ENCODE data around the gene FLYWCH1. TPM values are rescaled to one million over a fixed set of nuclear protein-coding genes. Genes with fewer than 3 reads are reported as not detected.
A peak's percentile ranks its signal among the peaks of the same experiment; 100 is the strongest.

Gene FLYWCH1
- total and polyA plus RNA-seq, 9 of the 15 experiments (the other 6 are each of a cell fraction or from before 2014, with no cell fraction given): 0.18 to 33.6 (median 11.3) TPM

DNA sequence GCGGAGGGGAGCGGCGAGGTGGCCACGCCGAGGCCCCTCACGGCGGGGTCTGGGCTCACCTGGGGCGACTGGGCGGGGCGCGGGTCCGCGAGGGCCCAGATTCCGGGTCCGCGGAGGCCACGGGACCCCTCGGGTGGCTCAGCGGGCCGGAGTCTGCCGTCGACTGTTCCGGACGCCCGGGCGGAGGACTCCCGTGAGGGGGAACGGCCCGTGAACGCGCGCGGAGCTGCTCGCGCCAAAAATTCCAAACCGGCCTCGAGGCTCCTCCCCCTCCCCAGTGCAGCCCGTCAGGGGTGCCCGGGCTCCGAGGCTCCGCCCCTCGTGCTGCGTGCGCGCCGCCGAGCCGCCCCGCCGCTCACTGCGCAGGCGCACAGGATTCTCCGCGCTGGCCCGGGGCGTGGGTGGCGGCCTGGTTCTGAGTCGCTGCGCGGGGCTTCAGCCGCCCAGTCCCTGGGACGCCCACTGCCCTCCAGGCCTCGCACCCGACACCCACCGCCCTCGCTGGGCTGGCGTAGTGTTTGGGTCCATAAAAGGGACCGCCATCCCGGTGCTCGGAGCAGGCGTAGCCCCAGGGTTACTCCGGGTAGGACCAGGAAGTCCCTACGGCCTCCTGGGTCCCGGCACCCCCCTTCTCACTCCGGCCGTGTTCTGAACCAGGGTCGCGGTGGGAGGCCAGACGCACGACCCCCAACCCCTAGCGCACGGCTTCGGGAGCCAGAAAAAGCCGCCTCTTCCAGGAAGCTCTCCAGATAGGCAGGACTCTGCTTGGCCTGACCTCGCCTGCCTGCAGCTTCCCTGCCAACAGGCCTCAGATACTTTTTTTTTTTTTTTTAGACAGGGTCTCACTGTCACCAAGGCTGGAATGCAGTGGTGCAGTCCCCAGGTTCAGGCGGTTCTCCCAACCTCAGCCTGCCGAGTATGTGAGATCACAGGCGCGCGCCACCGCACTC lies 68.8 kb downstream of the FLYWCH1 start, which contains the start of gene PKMYT1 (continued):
- TF ChIP-seq NUFIP1 (IDR thresholded peaks at IDR 0.05; ENCODE audit: partially characterized antibody) (no peak), TGIF2 (CRISPR knock-in tag; IDR thresholded peaks at IDR 0.05) (no peak), FOXJ3 (CRISPR knock-in tag; IDR thresholded peaks at IDR 0.05) (no peak), ZNF282 (CRISPR knock-in tag; IDR thresholded peaks at IDR 0.05) (0 out of 2 replicates have a peak, but pooled peaks have one; percentile 36), ELF1 (tag; IDR thresholded peaks at IDR 0.05) (no peak), ETV5 (CRISPR knock-in tag; IDR thresholded peaks at IDR 0.05; ENCODE audit: low read depth) (no peak)
- TF ChIP-seq, protein P1, sequence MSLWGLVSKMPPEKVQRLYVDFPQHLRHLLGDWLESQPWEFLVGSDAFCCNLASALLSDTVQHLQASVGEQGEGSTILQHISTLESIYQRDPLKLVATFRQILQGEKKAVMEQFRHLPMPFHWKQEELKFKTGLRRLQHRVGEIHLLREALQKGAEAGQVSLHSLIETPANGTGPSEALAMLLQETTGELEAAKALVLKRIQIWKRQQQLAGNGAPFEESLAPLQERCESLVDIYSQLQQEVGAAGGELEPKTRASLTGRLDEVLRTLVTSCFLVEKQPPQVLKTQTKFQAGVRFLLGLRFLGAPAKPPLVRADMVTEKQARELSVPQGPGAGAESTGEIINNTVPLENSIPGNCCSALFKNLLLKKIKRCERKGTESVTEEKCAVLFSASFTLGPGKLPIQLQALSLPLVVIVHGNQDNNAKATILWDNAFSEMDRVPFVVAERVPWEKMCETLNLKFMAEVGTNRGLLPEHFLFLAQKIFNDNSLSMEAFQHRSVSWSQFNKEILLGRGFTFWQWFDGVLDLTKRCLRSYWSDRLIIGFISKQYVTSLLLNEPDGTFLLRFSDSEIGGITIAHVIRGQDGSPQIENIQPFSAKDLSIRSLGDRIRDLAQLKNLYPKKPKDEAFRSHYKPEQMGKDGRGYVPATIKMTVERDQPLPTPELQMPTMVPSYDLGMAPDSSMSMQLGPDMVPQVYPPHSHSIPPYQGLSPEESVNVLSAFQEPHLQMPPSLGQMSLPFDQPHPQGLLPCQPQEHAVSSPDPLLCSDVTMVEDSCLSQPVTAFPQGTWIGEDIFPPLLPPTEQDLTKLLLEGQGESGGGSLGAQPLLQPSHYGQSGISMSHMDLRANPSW (CRISPR knock-in tag; IDR thresholded peaks at IDR 0.05): no peak
- TF ChIP-seq, protein P2, sequence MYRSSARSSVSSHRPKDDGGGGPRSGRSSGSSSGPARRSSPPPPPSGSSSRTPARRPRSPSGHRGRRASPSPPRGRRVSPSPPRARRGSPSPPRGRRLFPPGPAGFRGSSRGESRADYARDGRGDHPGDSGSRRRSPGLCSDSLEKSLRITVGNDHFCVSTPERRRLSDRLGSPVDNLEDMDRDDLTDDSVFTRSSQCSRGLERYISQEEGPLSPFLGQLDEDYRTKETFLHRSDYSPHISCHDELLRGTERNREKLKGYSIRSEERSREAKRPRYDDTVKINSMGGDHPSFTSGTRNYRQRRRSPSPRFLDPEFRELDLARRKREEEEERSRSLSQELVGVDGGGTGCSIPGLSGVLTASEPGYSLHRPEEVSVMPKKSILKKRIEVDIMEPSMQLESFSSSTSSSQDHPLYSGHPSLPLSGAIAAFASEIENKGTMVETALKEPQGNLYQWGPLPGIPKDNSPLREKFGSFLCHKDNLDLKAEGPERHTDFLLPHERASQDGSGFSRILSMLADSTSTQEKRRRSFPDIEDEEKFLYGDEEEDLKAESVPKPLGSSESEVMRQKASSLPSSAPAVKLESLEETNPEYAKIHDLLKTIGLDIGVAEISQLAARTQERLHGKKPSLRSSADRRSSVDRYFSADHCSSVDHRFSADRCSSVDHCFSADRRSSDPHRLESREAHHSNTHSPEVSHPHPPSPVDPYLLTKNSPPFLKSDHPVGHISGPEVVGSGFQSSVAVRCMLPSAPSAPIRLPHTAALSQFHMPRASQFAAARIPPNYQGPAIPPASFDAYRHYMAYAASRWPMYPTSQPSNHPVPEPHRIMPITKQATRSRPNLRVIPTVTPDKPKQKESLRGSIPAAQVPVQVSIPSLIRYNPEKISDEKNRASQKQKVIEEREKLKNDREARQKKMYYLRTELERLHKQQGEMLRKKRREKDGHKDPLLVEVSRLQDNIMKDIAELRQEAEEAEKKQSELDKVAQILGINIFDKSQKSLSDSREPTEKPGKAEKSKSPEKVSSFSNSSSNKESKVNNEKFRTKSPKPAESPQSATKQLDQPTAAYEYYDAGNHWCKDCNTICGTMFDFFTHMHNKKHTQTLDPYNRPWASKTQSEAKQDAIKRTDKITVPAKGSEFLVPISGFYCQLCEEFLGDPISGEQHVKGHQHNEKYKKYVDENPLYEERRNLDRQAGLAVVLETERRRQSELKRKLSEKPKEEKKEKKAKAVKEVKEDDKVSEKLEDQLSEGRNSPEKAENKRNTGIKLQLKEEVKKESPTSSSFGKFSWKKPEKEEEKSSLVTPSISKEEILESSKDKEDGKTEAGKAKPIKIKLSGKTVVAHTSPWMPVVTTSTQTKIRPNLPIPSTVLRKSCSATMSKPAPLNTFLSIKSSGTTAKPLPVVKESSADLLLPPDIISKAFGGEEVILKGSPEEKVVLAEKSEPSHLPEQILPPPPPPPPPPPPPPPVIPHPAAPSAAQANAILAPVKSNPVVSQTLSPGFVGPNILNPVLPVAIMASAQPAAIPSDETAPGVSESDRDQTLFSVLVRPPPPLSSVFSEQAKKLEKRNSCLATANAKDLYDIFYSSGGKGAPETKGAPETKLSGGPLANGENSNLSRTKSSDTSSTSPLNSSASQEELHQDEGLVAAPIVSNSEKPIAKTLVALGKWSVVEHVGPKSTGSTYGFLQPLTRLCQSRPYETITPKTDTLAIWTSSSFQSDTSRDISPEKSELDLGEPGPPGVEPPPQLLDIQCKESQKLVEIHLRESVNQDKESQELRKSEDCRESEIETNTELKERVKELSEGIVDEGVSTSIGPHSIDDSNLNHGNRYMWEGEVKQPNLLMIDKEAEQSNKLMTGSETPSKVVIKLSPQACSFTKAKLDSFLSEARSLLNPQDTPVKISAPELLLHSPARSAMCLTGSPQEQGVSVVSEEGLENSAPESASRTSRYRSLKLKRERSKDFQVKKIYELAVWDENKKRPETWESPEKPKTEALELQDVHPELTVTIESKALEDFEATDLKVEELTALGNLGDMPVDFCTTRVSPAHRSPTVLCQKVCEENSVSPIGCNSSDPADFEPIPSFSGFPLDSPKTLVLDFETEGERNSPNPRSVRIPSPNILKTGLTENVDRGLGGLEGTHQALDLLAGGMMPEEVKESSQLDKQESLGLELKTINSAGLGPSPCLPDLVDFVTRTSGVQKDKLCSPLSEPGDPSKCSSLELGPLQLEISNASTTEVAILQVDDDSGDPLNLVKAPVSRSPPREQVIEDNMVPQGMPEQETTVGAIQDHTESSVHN (IDR thresholded peaks at IDR 0.05; ENCODE audit: borderline replicate concordance in 1 of 2, low read depth in 1 of 2): no peak
- TF ChIP-seq, protein P3, sequence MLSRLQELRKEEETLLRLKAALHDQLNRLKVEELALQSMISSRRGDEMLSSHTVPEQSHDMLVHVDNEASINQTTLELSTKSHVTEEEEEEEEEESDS (CRISPR knock-in tag; IDR thresholded peaks at IDR 0.05): no peak
- TF ChIP-seq, protein P4, sequence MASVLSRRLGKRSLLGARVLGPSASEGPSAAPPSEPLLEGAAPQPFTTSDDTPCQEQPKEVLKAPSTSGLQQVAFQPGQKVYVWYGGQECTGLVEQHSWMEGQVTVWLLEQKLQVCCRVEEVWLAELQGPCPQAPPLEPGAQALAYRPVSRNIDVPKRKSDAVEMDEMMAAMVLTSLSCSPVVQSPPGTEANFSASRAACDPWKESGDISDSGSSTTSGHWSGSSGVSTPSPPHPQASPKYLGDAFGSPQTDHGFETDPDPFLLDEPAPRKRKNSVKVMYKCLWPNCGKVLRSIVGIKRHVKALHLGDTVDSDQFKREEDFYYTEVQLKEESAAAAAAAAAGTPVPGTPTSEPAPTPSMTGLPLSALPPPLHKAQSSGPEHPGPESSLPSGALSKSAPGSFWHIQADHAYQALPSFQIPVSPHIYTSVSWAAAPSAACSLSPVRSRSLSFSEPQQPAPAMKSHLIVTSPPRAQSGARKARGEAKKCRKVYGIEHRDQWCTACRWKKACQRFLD (CRISPR knock-in tag; IDR thresholded peaks at IDR 0.05): no peak; the same call in 1 of the 2 replicates
- TF ChIP-seq, protein P5, sequence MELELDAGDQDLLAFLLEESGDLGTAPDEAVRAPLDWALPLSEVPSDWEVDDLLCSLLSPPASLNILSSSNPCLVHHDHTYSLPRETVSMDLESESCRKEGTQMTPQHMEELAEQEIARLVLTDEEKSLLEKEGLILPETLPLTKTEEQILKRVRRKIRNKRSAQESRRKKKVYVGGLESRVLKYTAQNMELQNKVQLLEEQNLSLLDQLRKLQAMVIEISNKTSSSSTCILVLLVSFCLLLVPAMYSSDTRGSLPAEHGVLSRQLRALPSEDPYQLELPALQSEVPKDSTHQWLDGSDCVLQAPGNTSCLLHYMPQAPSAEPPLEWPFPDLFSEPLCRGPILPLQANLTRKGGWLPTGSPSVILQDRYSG (tag; conservative IDR thresholded peaks at IDR 0.05; ENCODE audit: low read depth): no peak

Data from K562 (cell line).